Erythroblast (primary cell): ENCODE results near the gene SCAMP4.

Experiments used
- DNase-seq, 2 experiments: peaks; one replicate each; lab custom pipeline; 2025; lab: John Stamatoyannopoulos, UW
- GATA1 ChIP-seq: IDR thresholded peaks from 2 replicates; pipeline ENCODE4 v1.6.1; 2011; ENCODE audit warnings: low read depth, mild to moderate bottlenecking, control low read depth, low read length, moderate library complexity
- POLR2A ChIP-seq: IDR thresholded peaks from 2 replicates; pipeline ENCODE4 v1.6.1; 2011; ENCODE audit warnings: mild to moderate bottlenecking, low read length

Gene SCAMP4

GRCh38 chr19:1907563-1908363 is 2.6 kb downstream of the SCAMP4 start:
- peak in 1 of 2 experiments; percentile 23 for DNase-seq
- TF ChIP-seq POLR2A (no peak), GATA1 (no peak)

GRCh38 chr19:1908364-1908678 is 3.1 kb downstream of the SCAMP4 start:
- no peak for DNase-seq
- TF ChIP-seq GATA1 (no peak), POLR2A (no peak)

- TF ChIP-seq POLR2A, result no peak
- no peak for TF ChIP-seq GATA1
Measured at GRCh38 chr19:1909761-1910080, 4.5 kb downstream of the SCAMP4 start.

GRCh38 chr19:1910177-1910576 is 5.0 kb downstream of the SCAMP4 start:
- no peak for DNase-seq

More at GRCh38 chr19:1909761-1910080, 4.5 kb downstream of the SCAMP4 start:
- no peak for DNase-seq

GRCh38 chr19:1911098-1911497 is 5.9 kb downstream of the SCAMP4 start:
- no peak for TF ChIP-seq GATA1
- TF ChIP-seq POLR2A, result no peak
- DNase-seq, result no peak

More at GRCh38 chr19:1910177-1910576, 5.0 kb downstream of the SCAMP4 start:
- no peak for TF ChIP-seq GATA1
- no peak for TF ChIP-seq POLR2A

GRCh38 chr19:1911995-1912394 is 6.8 kb downstream of the SCAMP4 start:
- no peak for DNase-seq
- TF ChIP-seq POLR2A, result no peak
- no peak for TF ChIP-seq GATA1

GRCh38 chr19:1912760-1913505 is 7.7 kb downstream of the SCAMP4 start:
- DNase-seq, result no peak
- TF ChIP-seq GATA1 (no peak), POLR2A (no peak)

- TF ChIP-seq POLR2A (no peak), GATA1 (no peak)
- no peak for DNase-seq
Measured at GRCh38 chr19:1913781-1914577, 8.8 kb downstream of the SCAMP4 start.

- DNase-seq, result no peak
- TF ChIP-seq POLR2A (no peak), GATA1 (no peak)
Measured at GRCh38 chr19:1914826-1915341, 9.7 kb downstream of the SCAMP4 start.

GRCh38 chr19:1917146-1917545 is 11.9 kb downstream of the SCAMP4 start:
- TF ChIP-seq GATA1 (no peak), POLR2A (no peak)
- DNase-seq, result no peak

GRCh38 chr19:1917926-1918325 is 12.7 kb downstream of the SCAMP4 start:
- TF ChIP-seq POLR2A, result no peak
- TF ChIP-seq GATA1, result no peak
- no peak for DNase-seq

GRCh38 chr19:1918975-1919374 is 13.8 kb downstream of the SCAMP4 start:
- TF ChIP-seq GATA1 (no peak), POLR2A (no peak)
- no peak for DNase-seq

GRCh38 chr19:1920644-1921043 is 15.4 kb downstream of the SCAMP4 start:
- TF ChIP-seq GATA1 (no peak), POLR2A (no peak)
- no peak for DNase-seq
